HG03460 (cell line): ENCODE results near the gene RAB15.

Experiments
- ATAC-seq: cut with Tn5 transposase; IDR thresholded peaks from one replicate; pipeline ENCODE4 v1.9.1; 2021; ENCODE audit not compliant: unreplicated experiment

The RAB15 gene

DNA sequence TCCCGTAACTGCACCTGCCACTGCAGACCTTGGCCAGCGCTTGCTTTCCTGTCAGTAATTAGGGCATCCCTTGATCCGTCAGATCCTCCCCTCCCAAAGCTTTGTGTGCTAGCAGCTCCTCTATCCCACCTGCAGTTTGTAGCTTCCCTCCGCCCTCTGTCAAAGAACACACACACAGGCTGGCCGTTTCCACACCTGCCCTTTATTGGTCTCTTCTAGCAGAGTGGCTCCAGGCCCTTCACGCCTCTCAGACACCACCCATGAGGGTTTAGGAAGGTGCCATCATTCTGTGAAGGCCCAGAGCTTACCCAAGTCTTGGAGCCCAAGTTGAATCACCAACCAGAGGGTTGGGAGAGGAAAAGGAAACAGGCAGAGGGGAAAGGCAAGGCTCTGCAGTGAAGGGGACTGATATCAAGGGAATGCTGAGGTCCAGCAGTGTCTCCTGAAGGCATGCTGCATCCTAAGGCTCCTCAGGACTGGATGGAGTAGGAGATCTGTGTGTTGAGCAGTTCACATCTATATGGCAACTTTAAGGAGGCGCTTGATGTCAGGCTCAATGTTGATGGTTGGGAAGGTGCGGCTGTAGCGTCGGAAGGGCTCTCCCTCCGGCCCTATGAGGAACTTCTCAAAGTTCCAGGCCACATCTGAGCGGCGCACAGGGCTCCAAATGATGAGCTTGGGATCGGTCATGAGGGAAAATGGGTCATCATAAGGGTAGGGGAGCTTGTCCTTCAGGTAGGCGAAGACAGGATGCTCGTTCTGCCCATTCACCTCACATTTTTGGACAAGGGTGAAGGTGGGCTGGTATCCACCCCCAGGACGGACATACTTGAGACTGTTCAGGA is 32.9 kb downstream of the RAB15 start:
- ATAC-seq = no peak

DNA sequence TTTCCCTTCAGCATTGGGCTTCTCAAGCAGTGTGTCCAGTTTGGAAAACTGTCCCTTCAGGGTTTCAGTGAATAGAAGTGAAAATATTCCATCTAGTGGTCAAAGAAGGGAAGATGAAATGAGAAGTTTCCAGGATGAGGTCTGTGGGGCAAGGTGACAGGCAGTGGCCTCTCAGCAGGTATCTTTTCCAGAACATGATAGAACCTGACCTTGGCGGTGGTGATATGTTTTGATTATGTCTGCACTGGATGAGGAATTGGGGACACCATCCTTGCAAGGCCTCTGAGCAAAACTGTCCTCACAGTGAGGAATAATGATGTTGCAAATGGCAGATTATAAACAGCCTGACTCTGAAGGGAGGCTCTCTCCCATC is 34.3 kb downstream of the RAB15 start:
- ATAC-seq = no peak

DNA sequence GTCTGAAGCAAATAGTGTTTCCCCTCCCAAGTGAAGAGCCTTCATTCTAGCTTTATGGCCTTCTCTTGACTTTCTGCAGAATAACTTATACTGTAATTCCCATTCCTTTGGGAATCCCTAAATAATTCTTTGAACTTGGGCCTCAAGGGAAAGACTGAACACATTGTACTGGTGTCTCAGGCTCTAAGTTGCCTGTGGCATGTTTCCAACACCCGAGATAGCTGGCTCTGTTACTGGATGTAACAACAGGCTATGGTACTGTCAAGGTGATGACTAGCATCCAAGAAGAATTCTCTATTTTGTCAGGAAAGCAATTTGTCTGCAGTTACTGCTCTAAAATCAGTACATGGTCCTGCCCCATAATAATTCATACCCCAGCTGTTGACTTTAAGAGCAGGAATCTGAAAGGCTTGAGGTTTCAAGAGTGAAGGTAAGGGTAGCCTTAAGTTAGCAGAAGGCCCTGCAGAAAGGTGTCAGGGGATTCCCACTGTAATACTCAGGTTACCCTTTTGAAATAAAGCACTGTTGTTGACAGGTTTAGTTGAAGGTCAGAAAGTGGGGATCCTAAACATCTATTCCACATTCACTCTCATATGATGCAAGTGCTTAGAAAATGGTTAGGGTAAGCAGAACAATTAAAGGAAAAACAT is 34.8 kb downstream of the RAB15 start:
- ATAC-seq = no peak

DNA sequence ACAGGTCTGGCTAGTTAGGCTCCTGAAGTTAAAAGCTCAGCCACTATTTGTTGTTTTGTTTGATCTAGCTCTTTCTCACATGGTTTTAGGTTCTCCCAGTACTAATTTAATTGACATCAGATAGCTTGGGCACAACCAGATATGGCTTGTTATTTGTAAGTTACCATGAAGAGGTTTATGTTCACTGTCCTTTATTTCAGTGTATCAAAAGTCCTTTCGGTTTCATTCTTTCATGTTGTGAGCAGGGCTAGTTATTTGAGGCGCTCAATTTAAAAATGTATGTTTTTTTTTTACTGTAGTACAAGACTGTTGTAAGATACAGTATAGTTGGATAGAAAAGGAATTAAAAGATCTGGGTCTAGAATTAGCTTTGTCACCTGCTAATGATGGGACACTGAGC is 36.6 kb downstream of the RAB15 start:
- ATAC-seq = no peak

DNA sequence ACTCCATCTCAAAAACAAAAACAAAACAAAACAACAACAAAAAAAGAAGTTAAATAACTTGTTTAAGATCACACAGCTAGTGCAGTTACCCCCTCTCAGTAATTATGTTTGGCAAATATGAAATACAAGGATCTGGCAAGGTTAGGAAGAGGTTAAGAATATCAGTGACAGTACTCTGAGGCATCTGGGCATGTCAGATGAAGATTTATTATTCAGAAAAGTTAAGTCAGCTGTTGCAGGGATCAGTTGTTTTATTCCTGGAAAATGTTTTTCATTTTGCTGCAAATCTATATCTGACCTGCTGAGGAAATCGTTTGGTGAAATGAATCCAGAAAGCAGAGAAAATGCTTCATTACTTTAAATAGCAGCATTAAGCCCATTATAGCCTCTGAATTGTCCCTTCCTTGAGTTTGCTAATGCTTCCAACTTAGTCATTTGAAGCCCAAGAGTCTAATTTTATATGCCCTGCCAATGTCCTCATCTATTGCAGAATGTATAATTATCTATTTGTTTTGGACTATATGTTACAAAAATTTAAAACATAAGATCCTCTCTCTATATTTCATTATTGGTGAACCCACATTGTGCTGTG is 37.7 kb downstream of the RAB15 start:
- no peak for ATAC-seq

DNA sequence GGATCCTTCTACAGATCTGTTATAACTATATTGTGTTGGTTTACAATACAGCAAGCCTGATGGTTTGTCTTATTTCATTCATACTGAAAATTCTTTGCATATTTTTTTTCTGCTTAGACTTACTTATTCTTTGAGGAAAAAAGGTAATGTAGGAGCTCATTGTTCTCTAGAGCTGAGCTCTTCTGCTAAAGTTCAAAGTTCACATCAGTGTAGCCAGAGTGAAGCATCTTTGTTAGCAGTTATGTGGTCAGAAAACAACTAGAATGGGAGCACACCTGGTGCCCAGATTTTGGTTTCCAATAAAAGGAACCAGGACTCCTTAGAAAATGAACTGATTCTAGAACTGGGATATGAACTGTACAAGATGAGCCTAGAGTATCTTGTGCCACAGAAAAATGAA is 39.9 kb downstream of the RAB15 start:
- no peak for ATAC-seq

DNA sequence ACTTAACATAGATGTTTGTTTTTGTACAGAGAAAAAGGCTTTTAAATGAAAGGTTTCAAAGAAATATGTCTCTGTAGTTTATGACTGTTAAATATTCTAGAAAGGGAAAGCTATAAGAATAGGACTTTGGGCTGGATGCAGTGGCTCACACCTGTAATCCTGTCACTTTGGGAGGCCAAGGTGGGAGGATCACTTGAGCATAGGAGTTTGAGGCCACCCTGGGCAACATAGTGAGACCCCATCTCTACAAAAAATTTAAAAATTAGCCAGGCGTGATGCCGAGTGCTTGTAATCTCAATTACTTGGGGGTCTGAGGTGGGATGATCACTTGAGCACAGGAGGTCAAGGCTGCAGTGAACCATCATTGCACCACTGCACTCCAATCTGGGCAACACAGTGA is 41.0 kb downstream of the RAB15 start:
- no peak for ATAC-seq

DNA sequence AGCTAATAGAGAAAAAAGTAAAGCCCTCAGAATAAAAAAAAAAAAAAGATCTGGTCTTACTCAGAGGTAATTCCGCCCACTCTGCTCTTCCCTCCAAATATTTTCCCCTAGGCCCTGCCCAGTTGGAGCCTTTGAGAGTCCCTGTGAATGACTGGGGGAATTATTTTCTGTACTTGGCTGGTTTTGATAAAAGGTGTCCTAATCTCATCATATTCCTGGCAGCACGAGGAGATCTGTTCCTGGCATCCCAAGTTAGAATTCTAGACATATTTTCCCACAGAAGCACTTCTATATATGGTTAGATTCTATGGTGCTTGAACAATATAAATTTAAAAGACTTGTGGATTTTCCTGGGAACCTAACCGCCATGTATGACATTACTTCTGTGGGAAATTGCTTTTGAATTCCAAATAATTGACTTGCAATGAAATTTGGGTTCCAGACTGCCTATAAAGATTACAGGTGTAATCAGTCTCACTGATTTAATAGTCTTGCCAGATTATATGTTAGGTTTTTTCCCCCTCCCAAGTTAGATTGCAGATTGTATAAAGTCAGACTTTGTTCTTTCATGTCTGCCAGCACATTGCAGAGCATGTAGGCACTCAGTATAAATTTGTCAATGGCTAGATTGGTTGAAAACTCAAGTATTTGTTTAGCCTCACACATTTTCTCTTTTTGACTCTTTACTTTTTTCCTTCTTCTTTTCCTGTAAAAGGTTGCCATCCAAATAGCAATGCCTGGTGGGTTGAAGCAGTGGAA is 41.9 kb downstream of the RAB15 start:
- no peak for ATAC-seq

DNA sequence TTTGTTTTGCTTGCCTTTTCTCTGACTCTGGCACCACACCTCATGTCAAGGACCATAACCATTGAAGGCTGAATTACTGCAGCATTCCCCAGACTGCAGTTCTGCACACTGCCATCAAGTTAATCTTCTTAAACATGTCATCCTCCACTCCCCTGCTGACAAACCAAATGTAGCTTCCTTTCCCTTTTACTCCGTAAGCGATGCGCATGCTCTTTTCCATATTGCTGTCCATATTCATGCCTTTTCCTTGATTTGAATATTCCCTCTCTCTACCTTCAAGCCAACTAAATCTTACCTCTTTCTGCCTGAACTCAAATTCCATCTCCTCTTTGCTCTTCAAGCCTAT is 43.1 kb downstream of the RAB15 start:
- ATAC-seq = no peak

DNA sequence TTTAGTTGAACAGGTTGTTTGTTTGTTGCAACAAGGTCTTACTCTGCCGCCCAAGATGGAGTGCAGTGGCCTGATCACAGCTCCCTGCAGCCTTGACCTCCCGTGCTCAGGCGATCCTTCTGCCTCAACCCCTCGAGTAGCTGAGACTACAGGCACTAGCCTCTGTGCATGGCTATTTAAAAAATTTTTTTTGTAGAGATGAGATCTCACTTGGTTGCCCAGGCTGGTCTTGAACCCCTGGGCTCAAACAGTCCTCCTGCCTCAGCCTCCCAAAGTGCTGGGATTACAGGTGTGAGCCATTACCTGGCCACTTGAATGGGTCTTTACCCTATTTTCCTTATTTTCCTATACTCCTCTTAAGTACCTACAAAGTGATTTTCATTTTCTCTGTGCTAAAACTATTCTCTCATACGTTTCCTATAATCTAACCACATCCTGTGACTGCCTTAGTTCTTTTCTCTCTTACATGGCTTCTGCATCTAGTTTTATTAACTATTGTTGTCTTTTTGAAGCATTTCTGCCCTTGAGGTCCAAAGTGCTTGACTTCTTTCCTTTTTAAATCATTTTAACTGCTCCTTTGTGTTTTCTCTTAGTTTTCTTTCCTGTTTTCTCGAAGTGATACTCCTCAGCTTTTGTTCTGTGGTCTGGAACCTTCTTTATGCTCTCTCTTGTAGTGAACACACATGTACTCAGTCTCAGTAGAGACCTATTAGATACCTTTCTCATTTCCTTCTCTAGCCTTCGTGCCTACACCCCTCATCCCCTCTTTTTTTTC is 43.7 kb downstream of the RAB15 start:
- ATAC-seq = peak; percentile 87

DNA sequence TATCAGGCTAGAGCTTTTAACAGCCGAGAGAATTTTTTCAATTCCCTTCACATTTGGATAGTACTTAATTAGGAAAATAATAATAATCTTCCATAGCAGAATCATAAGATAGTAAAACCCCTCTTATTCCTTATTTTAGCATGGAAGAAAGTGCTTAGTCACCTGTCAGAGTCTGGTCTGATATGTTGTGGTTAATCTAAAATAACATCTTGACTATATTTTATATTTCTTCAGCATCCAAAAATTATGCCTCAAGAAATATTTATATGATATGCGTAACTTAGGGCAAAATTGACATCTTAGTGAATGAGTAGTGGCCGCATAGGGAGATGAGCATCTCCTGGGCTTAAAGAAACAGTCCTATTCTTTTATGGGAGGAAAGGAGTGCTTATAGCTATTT is 45.1 kb downstream of the RAB15 start:
- no peak for ATAC-seq

DNA sequence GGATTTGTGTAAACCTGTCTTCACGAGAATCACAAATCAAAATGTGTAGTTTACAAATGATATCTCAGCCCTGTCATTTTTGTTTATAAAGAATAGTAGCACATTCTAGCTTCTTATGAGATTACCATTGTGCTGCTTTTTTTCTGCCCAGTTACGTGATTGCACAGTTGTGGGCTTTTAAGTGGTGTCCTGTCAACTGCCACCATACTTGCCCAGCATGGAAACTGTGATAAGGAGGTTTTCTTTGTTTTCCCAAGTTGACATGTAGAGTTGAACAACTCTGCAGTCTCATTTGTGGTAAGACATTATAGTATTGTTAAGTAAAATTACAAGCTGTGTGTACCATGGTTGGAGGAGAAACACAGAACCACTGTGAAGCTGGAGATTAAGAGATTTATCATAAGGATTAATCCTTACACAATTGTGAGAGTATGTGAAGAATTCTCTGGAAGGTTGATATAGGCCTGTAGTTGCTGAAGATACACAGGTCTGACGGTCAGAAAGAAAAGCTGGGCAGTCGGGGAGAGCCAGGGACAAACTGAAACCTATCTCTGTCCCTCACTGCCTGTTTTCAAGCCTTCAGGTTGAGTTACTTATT is 45.6 kb downstream of the RAB15 start:
- ATAC-seq = no peak

DNA sequence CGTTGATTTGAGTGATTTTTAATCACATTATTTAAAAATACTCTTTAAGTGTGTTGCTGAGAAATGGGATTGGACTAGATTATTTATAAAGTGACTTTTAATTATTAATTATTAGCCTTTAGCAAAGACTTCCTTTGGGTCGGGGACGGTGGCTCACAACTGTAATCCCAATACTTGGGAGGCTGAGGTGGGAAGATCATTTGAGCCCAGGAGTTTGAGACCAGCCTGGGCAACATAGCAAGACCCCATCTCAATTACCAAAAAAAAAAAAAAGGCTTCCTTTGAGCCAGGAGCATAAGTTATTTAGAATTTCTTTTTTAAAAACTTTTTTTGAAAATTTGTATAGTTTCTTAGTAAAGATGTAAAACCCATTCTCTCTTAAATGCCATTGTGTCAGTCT is 49.1 kb downstream of the RAB15 start:
- no peak for ATAC-seq

DNA sequence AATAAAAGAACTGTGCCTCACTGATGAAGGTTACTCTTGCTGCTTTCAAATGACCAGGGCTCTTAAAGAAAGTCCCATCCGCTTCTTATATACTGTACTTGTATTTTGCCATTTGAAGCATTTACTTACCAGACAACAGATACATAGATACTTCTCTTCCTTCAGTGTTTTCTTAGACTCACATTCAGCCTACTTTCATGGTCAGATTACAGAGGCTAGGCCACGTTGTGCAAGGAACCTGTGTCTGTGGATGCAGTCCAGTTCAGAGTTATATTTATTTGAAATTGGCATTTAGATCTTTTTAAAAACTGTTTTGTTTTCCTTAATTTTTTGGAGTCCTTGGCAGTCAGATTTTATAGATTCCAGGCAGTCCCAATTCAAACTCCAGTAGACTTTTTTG is 51.7 kb downstream of the RAB15 start:
- no peak for ATAC-seq

DNA sequence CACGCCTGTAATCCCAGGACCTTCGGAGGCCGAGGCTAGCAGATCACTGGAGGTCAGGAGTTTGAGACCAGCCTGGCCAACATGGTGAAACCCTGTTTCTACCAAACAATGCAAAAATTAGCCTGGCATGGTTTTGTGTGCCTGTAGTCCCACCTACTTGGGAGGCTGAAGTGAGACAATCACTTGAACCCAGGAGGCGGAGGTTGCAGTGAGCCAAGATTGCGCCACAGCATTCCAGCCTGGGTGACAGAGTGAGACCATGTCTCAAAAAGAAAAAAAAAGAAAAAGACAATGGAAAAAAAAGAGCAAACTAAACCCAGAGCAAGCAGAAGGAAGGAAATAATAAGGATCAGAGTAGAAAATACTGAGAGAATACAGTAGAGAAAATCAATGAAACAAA is 52.5 kb downstream of the RAB15 start:
- ATAC-seq = no peak

DNA sequence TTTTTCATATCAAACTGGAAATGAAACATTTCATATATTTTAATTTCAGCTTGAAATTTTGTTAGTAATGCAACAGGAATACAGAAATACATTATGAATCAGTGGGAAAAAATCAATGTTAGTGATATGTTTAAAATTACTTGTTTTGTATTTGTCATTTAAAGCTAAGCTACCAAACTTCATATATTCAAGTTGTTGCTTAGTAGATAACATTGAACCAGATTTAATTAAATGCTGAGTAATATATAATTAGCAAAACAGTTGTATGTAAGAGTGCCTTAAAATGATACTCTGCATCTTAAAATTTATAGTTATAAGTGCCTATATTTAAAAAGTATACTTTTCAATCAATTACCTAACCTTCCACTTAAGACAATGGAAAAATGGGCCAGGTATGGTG is 52.9 kb downstream of the RAB15 start:
- ATAC-seq = no peak

DNA sequence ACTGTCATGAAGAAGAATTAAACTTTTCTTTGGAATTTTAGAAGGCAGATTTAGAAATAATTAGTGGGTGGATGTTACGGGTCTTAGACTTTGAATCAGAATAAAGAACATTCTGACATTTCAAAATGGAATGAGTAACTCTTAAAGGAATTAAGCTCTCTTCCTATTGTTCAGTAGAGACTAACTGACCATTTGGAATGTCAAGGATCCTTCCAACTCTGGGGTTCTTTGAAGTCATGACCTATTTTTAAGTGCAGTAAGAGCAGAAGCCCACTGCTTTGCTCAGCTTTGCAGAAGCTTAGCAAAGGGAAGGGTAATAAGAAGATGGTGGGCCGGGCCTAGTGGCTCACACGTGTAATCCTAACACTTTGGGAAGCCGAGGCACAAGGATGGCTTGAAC is 53.9 kb downstream of the RAB15 start:
- ATAC-seq = no peak

DNA sequence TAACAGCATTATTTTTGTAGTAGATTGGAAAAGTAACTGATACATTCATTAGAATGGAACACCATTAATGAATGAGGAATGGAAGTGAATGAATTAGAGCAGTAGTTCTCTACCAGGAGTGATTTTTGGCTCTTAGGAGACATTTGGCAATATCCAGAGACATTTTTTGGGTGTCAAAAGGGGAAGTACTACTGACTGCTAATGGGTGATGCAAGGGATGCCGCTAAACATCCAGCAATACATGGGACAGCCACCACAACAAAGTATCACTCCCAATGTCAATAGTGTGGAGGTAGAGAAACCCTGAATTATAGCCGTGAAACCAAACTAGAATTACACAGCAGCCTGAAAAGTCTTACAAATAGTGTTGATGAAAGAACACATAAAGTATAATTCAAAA is 56.3 kb downstream of the RAB15 start:
- no peak for ATAC-seq

DNA sequence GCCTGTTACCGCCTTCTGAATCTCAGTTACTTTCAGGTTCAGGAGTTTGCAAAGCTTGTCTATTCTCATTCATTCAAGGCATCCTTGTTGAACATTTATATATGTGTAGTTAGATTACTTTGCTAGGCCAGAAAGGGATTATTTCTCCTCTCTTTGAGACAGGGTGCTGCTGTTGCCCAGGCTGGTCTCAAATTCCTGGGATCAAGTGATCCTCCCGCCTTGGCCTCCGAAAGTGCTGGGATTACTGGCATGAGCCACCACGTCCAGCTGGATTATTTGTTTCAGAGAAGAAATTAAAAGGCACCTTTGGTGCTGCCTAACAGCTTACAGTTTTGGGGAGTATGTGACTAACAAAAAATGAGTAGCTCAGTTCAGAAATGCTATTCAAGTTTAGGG is 57.1 kb downstream of the RAB15 start:
- no peak for ATAC-seq

DNA sequence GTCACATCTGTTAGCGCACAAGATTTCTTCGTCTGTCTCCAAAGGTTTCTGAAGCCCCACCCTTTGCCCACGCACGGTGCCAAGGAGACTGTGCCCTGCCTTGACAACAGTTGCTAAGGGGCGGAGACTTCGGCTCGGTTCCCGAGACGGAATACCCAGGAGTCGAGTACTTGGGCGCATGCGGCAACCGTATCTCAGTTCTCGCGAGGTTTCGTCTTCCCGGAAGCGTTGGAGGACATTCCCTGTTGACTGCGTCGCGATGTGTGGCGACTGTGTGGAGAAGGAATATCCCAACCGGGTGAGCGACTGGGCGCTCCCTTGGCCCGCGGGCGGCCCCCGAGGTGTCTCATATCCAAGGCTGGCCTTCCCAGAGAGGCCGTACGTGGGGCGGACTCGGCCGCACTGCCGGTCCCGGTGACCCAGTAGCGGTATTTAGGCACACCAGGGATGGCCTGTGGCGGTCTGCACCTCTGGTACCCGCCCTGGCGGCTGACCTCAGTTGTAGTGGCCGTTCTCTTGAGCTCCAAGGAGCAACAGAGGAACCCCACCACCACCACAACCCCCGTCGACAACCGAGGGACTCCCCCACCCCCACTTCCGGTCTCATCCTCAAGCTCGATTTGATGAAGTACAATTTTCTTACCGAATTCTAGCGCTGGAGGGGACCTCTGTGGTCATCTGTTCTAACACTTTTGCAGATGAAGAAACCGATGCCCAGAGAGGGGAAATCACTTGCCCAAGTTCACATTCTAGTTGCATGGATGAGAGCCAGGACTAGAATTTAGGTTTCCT is 57.7 kb downstream of the RAB15 start, which contains the start of gene CHURC1:
TSS of gene CHURC1 (plus strand) at position 219 of the 792 bp plus-strand sequence. CDS start at position 260, 41 bp downstream.
- ATAC-seq = peak; percentile 96
